Lower leg skin (tissue), 3 donors: Measurements from ENCODE around the gene TAOK3.

ENCODE experiments used
- CTCF ChIP-seq, 3 donors: fragments of 450-650 bp; IDR thresholded peaks; one replicate each; pipeline ENCODE4 v1.5.1; 2016; ENCODE audit warnings: antibody characterized with exemption in 3 of 3, mild to moderate bottlenecking in 3 of 3, moderate library complexity in 2 of 3
- POLR2A ChIP-seq, 2 donors: fragments of 450-650 bp; IDR thresholded peaks; one replicate each; pipeline ENCODE4 v1.6.1; 2016 to 2017; ENCODE audit warnings: antibody characterized with exemption in 2 of 2, mild to moderate bottlenecking in 1 of 2, moderate library complexity in 1 of 2

DNA sequence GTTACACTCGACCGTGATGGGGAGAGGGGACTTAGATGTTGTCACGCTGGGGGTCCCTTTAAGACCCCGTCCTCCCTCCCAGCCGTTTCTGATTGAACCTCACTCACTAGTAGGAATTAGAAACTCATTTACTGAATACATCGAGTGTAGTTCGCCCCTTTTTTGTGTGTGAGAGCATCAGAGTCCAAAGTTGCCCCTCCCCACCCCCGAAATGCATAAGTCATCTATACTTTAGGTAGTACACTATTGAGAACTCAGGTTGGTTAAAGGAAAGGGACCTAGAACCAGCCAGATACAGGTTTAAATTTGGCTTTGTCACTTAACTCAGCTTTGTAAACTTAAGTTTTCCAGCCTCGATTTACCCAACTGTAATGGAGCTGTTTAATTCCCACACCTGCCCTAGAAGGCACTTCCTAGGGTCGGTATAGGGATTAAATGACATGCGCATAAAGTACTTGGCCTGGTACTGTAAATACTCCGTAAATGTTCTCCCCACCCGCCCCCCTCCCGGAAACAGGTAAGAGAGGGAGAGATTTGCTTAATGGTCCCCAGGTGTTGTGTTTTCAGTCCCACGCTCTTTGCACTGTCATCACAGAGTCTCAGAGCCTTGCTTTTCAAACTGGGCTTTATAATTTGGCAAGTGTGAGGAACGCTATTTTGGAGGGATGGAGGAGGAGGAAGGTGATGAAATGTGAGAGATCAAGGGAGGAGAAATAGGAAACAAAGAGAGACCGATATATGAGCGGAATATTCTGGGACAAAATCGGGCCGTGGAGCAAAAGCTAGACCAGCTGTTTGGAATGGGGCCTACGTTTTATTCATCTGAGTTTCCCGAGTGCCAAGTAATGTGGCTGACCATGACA lies 4.5 kb upstream of the TAOK3 start:
- TF ChIP-seq CTCF (IDR thresholded peaks at IDR 0.05) (no peak), POLR2A (IDR thresholded peaks at IDR 0.05) (no peak)
